ENCODE data around the gene CMTM8.

- TF ChIP-seq CTCF (IDR thresholded peaks at IDR 0.05) (no peak), POLR2A (IDR thresholded peaks at IDR 0.05) (no peak)
These were observed 78.5 kb downstream of the CMTM8 start for GRCh38 chr3:32316976-32317375.
